Activated CD8-positive, alpha-beta memory T cell treated with anti-CD3 and anti-CD28 coated beads, Interleukin-2, amount 50 U/mL, for 4 hours (primary cell): ENCODE data around the gene AMZ1.
"Not testable (repeated sequence)": the region's sequence is repeated elsewhere in the genome, so short reads cannot be mapped to it uniquely, and the experiment has no call there.

Experiments
- DNase-seq: peaks from one replicate; pipeline ENCODE4 v3.0.0-alpha.2; 2020

Gene AMZ1

DNA sequence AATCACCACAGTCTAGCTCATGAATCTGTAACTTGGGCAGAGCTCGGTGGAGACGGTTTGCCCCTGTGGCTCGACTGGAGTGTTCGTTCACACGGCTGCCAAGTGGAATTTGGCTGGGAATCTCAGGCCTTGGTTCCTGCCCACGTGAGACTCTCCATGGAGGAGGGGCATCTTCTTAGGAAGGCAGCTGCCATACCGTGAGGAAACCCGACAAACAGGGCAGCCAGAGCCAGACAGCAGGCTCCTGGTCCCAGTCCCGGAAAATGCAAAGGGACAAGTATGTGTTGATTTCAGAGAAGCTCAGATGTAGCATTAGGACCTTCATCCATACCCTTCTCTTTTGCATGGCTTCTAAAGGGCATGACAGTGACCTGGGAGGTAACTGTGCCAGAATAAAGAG lies 26.6 kb downstream of the AMZ1 start:
- DNase-seq, result no peak

GRCh38 chr7:2715341-2716231 lies 27.6 kb downstream of the AMZ1 start:
- DNase-seq, result peak; percentile 60

DNA sequence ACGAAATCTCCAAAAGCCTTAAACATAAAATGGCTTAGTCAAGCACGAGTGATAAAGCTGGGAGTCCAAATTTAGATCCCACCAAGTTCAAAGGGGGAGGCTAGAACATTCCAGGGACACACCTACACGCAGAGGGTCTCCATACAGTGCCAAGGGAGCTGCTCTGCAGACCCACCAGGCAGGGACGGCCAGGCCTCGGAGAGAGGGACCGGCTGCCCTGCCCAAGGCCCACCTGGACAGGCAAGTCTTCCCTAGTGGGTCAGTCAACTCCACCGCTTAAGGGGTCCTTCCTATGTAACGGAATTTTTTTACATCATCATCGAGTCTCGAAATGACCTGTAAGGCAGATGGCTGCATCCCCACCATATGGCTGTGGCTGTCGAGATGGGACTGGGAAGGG lies 28.5 kb downstream of the AMZ1 start:
- no peak for DNase-seq

DNA sequence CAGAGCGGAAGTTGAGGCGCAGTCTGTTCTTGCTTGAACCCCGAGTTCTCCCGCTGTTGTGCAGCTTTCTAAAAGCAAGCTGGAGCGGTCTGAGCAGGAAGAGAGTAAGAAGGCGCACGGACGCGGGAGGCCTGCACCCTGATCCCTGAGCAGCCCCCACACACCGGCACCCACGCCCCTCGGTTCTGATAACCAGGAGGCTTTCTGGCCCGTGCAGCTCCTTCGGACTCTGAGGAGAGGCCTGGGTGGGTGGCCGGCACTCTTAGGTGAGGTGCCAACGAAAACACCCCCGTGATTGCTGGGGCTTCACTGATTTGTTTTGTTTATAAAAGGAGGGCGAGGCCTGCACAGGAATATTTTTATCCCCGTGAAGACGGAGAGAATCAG lies 28.9 kb downstream of the AMZ1 start:
- DNase-seq, result no peak

GRCh38 chr7:2717293-2718261 lies 29.6 kb downstream of the AMZ1 start:
- DNase-seq, result no peak

DNA sequence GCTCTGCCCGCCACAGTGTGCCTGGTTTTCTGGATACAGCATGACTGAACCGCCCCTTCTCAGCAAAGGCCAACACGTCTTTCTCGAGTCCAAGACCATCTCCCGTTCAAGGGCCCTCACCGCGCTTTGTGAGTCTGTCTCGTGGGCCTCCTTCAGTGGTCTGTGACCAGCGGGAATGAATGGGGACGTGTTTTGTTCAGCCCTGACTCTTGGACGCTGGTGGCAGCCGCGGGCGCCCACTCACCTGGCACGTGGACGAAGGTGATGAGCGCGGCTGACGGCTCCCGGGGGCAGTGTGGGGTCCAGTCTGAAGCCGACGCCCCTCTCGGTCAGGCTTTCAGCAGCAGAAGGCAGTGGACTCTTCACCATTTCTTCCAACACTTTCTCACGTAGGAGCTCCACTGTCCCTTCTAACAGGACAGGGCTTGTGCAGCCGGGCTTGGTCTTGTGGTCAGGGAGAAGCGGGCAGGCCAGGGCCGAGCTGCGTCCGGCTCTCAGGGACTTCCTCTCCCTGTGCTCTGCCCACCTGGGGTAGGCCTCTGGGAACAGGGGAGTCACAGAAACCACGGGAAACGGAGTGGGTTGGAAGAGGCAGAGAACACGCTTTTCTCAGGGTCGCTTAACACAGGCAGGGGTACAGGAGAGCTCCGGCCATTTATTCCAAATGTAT lies 30.4 kb downstream of the AMZ1 start:
- no peak for DNase-seq

- DNase-seq, result peak; percentile 74
Observed at GRCh38 chr7:2719007-2719406, 31.0 kb downstream of the AMZ1 start.

DNA sequence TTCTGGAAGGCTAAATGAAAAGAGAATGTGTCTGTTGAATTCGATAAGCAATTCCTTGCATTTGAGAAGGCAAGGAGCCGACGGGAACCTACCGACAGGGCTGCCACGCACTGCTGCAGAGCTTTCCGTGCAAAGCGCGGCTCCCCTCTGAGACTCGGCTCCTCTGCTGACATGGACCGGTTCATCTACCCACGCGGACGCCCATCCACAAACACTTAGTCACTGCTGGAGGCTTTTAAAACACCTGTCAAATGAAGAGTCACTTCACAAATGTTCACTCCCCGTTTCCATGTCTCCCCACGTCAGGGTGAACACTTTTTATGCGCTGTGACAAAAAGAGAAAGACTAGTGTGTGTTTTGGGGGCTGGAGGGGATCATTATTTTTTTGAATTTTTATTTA lies 32.0 kb downstream of the AMZ1 start:
- DNase-seq, result peak; percentile 39

DNA sequence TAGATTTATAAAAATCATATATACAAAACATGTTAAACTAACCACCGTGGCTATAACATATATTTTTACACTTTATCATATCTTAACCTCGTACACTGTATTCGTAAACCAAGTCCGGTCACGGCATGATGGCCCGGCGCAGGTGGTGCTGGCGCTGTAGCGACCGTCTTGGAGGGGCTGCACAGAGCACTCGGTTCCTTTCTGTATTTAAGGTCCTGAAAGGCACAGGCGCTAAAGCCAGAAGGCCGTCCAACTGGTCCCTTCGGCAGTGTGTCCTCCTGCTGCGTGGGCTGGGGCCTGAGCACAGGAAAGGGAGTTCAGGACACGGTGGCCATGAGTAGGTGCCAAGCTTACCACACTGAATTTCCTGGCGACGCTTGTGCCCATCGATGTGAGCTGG lies 33.8 kb downstream of the AMZ1 start:
- DNase-seq, result no peak

- DNase-seq, result no peak
Observed at GRCh38 chr7:2722591-2722990, 34.6 kb downstream of the AMZ1 start.

GRCh38 chr7:2723138-2723850 lies 35.3 kb downstream of the AMZ1 start:
- DNase-seq, result no peak

DNA sequence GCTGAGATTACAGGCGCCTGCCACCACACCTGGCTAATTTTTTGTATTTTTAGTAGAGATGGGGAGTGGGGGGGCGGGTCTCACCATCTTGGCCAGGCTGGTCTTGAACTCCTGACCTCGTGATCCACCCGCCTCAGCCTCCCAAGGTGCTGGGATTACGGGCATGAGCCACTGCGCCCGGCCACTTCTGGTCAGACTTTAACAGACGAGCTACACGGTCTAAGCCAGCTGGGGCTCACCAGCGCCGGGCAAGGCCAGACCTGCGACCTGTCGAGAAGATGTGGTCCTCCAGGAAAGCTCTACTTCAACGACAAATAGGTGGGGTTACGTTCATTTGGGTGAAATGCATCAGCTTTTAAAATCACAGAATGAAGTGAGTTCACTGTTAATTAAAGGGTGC lies 36.0 kb downstream of the AMZ1 start:
- DNase-seq, result not testable (repeated sequence)

GRCh38 chr7:2724453-2725177 lies 36.6 kb downstream of the AMZ1 start:
- DNase-seq, result no peak

DNA sequence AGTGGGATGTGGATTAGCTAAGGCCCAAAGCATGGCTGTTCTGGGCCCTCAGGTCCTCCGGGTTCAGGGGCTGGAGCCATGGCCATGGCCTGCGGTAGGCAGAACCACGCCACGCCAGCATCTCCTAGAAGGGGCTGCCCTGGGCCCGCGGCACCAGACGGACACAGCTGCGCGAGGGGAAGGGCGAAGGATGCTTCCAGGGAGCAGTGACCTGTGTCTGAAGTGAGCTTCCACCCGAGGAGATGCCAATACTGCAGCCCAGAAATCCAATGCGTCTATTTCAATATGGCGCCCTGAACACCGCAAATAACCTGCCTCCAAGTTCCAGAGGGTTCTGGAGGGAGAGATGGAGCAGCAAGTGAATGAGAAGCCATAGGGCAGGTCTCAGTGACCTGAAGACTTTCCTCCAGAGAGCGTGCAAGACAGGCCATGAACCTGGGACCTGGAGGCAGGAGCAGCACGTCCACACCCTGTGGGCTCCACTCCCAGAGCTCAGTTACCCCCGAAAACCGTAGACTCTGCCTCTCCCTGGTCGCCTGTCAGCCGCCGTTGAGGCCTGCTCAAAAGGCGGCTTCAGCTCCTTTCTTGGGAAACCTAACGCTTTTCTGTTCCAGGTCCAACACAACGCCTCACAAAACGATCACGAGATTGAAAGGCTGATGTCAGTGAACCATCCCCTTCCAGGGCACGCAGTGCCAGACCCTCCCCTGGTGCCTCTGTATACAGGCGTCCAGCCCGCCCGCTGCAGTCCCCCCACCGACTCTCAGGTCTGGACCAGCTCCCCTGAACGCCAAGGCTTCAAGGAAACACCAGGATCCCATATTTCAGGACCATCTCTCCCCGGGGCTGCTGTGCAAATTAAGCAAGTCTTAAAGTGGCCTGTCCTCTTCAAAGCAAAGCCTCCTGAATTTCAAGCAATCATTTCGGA lies 37.4 kb downstream of the AMZ1 start:
- DNase-seq, result no peak

GRCh38 chr7:2726316-2727018 lies 38.5 kb downstream of the AMZ1 start:
- no peak for DNase-seq

DNA sequence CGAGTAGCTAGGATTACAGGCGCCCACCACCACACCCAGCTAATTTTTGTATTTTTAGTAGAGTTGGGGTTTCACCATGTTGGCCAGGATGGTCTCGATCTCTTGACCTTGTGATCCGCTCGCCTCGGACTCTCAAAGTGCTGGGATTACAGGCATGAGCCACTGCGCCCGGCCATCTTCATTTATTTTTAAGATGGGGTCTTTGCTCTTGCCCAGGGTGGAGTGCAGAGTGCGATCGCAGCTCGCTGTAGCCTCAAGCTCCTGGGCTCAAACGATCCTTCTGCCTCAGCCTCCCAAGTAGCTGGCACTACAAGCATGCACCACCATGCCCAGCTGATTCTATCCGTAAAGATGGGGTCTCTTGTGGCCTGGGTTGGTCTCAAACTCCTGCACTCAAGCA lies 39.2 kb downstream of the AMZ1 start:
- DNase-seq, result not testable (repeated sequence)

GRCh38 chr7:2728316-2729030 lies 40.5 kb downstream of the AMZ1 start:
- no peak for DNase-seq

GRCh38 chr7:2729031-2729892 lies 41.3 kb downstream of the AMZ1 start:
- no peak for DNase-seq
